Activated CD8-positive, alpha-beta T cell treated with anti-CD3 and anti-CD28 coated beads for 36 hours (primary cell): ENCODE results near the gene E2F1. TPM values are rescaled to one million over a fixed set of nuclear protein-coding genes. Genes with fewer than 3 reads are reported as not detected.
"Not testable (repeated sequence)": the region's sequence is repeated elsewhere in the genome, so short reads cannot be mapped to it uniquely, and the experiment has no call there.

Experiments
- ATAC-seq: fragments of 200-7000 bp; cut with Tn5 transposase; one replicate; pipeline ENCODE4 v1.10.0; 2021; ENCODE audit warnings: mild to moderate bottlenecking, moderate library complexity
- CTCF ChIA-PET: fragments of 350-600 bp; sonication (Branson Sonifier 250); formaldehyde crosslinking; loops from one replicate; lab custom pipeline; 2021; ENCODE audit warnings: antibody characterized with exemption; lab: Charles Lee
- POLR2A ChIA-PET: fragments of 350-600 bp; sonication (Branson Sonifier 250); formaldehyde crosslinking; loops from one replicate; lab custom pipeline; 2021; ENCODE audit warnings: antibody characterized with exemption; lab: Charles Lee
- DNase-seq: peaks from one replicate; pipeline ENCODE4 v3.0.0-alpha.2; 2020
- H3K27ac Mint-ChIP-seq: one replicate; pipeline ENCODE4 v1.8.0; 2021; ENCODE audit warnings: mild to moderate bottlenecking, mixed read lengths
- H3K27me3 Mint-ChIP-seq: one replicate; pipeline ENCODE4 v1.8.0; 2021; ENCODE audit warnings: mixed read lengths
- H3K36me3 Mint-ChIP-seq: one replicate; pipeline ENCODE4 v1.8.0; 2021; ENCODE audit warnings: low read depth, mixed read lengths
- H3K4me1 Mint-ChIP-seq: one replicate; pipeline ENCODE4 v1.8.0; 2021; ENCODE audit warnings: low read depth, mixed read lengths
- H3K4me3 Mint-ChIP-seq: one replicate; pipeline ENCODE4 v1.8.0; 2021; ENCODE audit warnings: mild to moderate bottlenecking, moderate library complexity, mixed read lengths
- H3K9me3 Mint-ChIP-seq: one replicate; pipeline ENCODE4 v1.8.0; 2021; ENCODE audit warnings: mixed read lengths
- intact Hi-C: fragments of 100-400 bp; cut with micrococcal nuclease; formaldehyde crosslinking; loops from one replicate; pipeline ENCODE4 v1.10.0; 2022
- total RNA-seq, 2 experiments: library from RNA; stranded (reverse); gene quantifications; one replicate each; pipeline ENCODE4 v1.2.3, GENCODE V29; 2021
- TF ChIP-seq, protein P1 (sequence below): fragments of 200-600 bp; IDR thresholded peaks from one replicate; pipeline ENCODE4 v1.8.0; 2022; ENCODE audit warnings: antibody characterized with exemption, mild to moderate bottlenecking

The E2F1 gene
- total RNA-seq, 2 experiments from 2014 or later, result 71.2 to 72.0 TPM

DNA sequence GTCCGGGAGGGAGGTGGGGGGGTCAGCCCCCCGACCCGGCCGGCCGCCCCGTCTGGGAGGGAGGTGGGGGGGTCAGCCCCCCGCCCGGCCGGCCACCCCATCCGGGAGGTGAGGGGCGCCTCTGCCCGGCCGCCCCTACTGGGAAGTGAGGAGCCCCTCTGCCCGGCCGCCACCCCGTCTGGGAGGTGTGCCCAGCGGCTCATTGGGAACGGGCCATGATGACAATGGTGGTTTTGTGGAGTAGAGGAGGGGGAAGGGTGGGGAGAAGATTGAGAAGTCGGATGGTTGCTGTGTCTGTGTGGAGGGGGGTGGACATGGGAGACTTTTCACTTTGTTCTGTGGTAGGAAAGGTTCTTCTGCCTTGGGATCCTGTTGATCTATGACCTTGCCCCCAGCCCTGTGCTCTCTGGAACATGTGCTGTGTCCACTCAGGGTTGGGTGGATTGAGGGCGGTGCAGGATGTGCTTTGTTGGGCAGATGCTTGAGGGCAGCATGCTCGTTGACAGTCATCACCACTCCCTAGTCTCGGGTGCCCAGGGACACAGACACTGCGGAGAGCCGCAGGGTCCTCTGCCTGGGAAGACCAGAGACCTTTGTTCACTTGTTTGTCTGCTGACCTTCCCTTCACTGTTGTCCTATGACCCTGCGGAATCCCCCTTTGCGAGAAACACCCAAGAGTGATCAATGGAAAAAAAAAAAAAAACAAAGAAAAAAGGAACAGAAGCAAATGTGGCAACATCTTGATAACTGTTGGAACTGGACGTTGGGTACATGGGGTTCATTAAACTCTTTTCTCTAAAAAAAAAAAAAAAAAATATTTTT, 15.7 kb upstream of the E2F1 start:
- H3K27ac Mint-ChIP-seq, result no peak overlapping the region
- H3K4me1 Mint-ChIP-seq, result no peaks in the 10 kb centered on the region
- no peaks in the 10 kb centered on the region for H3K9me3 Mint-ChIP-seq
- DNase-seq (no peak), ATAC-seq (no peak)
- intact Hi-C loops, result no loop called here
- no peak overlapping the region for H3K4me3 Mint-ChIP-seq
- H3K36me3 Mint-ChIP-seq, result no peaks in the 10 kb centered on the region
- TF ChIP-seq, protein P1, sequence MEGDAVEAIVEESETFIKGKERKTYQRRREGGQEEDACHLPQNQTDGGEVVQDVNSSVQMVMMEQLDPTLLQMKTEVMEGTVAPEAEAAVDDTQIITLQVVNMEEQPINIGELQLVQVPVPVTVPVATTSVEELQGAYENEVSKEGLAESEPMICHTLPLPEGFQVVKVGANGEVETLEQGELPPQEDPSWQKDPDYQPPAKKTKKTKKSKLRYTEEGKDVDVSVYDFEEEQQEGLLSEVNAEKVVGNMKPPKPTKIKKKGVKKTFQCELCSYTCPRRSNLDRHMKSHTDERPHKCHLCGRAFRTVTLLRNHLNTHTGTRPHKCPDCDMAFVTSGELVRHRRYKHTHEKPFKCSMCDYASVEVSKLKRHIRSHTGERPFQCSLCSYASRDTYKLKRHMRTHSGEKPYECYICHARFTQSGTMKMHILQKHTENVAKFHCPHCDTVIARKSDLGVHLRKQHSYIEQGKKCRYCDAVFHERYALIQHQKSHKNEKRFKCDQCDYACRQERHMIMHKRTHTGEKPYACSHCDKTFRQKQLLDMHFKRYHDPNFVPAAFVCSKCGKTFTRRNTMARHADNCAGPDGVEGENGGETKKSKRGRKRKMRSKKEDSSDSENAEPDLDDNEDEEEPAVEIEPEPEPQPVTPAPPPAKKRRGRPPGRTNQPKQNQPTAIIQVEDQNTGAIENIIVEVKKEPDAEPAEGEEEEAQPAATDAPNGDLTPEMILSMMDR, result no peak
- CTCF ChIA-PET, result no interaction called here
- POLR2A ChIA-PET, result no interaction called here
- no peaks in the 10 kb centered on the region for H3K27me3 Mint-ChIP-seq

DNA sequence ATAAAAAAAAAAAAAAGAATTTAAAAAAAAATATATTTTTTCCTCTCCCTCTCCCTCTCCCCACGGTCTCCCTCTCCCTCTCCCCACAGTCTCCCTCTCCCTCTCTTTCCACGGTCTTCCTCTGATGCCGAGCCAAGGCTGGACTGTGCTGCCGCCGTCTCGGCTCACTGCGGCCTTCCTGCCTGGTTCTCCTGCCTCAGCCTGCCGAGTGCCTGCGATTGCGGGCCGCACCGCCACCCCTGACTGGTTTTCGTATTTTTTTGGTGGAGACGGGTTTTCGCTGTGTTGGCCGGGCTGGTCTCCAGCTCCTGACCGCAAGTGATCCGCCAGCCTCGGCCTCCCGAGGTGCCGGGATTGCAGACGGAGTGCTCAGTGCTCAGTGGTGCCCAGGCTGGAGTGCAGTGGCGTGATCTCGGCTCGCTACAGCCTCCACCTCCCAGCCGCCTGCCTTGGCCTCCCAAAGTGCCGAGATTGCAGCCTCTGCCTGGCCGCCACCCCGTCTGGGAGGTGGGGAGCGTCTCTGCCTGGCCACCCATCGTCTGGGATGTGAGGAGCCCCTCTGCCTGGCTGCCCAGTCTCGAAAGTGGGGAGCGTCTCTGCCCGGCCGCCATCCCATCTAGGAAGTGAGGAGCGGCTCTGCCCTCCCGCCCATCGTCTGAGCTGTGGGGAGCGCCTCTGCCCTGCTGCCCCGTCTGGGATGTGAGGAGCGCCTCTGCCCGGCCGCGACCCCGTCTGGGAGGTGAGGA, 14.7 kb upstream of the E2F1 start:
- ATAC-seq, H3K4me3 Mint-ChIP-seq, H3K27ac Mint-ChIP-seq, DNase-seq, H3K36me3 Mint-ChIP-seq, H3K4me1 Mint-ChIP-seq, intact Hi-C loops, CTCF ChIA-PET, POLR2A ChIA-PET, H3K27me3 Mint-ChIP-seq, H3K9me3 Mint-ChIP-seq: not testable (repeated sequence)

DNA sequence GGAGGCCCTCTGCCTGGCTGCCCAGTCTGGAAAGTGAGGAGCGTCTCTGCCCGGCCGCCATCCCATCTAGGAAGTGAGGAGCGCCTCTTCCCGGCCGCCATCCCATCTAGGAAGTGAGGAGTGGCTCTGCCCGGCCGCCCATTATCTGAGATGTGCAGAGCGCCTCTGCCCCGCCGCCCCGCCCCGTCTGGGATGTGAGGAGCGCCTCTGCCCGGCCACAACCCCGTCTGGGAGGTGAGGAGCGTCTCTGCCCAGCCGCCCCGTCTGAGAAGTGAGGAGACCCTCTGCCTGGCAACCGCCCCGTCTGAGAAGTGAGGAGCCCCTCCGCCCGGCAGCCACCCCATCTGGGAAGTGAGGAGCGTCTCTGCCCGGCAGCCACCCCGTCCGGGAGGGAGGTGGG, 12.8 kb upstream of the E2F1 start:
- POLR2A ChIA-PET, H3K36me3 Mint-ChIP-seq, H3K27ac Mint-ChIP-seq, H3K4me1 Mint-ChIP-seq, ATAC-seq, intact Hi-C loops, CTCF ChIA-PET, H3K4me3 Mint-ChIP-seq, H3K9me3 Mint-ChIP-seq, DNase-seq, H3K27me3 Mint-ChIP-seq: not testable (repeated sequence)

DNA sequence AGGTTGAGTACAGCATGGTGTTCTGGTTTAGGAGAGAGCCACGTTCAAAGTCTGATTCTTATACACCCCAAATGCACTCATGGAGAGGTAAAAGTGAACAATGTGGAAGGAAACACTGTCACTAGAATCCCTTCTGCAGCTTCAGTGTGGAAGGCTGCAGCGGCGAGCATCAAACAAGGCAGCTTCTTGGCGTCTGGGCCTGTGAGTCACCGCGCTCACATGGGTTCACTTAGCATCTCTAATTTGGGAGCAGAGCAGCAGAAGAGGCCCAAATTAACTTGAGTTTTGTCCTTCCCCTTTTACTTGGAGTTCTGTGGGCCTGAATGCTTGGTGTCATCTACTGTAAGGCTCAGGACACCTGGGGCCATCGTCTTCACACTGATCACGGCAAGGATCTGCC, 10.9 kb upstream of the E2F1 start:
- Mint-ChIP-seq H3K4me1 (peaks cover under 1% of the 10 kb centered on the region), H3K27me3 (no peaks in the 10 kb centered on the region), H3K36me3 (no peaks in the 10 kb centered on the region), H3K27ac (no peak overlapping the region), H3K4me3 (no peak overlapping the region), H3K9me3 (no peaks in the 10 kb centered on the region)
- TF ChIP-seq, protein P1, result no peak
- intact Hi-C loops, result no loop called here
- ATAC-seq, result no peak
- CTCF ChIA-PET, result no interaction called here
- DNase-seq, result no peak
- POLR2A ChIA-PET, result interaction anchor here (0.8 to 1.0 kb wide), 2 partner anchors 17 to 22 kb away, joined by 3 read pairs; no protein-coding TSS in a partner anchor

DNA sequence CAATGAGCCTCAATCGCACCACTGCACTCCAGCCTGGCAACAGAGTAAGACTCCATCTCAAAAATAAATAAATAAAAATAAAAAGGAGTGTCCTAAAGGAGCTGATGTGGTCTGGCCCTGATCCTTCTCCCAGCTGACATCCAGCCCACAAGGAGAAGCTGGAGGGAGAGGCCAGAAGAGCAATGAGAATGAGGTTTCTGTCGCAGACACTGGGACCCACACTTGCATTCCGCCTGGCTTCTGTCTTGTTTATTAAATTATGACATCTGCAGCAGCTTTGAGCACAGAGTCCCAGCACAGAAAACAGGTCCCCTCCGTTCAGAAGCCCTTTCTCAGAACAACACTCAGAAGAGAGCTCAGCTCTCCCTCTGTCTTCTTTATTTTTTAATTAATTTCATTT, 10.3 kb upstream of the E2F1 start:
- Mint-ChIP-seq H3K27me3 (no peaks in the 10 kb centered on the region), H3K4me3 (no peak overlapping the region), H3K4me1 (peaks cover 3% of the 10 kb centered on the region), H3K36me3 (no peaks in the 10 kb centered on the region), H3K9me3 (no peaks in the 10 kb centered on the region), H3K27ac (no peak overlapping the region)
- POLR2A ChIA-PET, result interaction anchor here (1.0 kb wide), 1 partner anchor 23 kb away, joined by 3 read pairs; no protein-coding TSS in a partner anchor
- no peak for ATAC-seq
- intact Hi-C loops, result no loop called here
- CTCF ChIA-PET, result no interaction called here
- DNase-seq, result no peak
- TF ChIP-seq, protein P1, result no peak

DNA sequence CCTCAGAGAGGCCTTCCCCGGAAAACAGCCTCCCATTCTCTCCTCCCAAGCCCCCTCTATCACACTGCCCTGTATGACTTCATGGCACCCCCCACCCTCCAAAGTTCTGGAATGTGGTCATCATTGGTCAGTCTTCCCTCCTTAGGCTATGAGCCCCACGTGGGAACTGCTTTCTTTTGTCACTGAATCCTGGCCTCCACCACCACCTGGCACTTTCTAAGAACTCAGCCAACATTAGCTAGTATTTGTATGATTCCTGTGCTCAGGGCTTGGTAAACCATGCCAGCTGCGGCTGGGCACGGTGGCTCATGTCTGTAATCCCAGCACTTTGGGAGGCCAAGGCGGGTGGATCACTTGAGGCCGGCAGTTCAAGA, 8.4 kb upstream of the E2F1 start:
- intact Hi-C loops, result no loop called here
- ATAC-seq, result no peak
- no peak for DNase-seq
- Mint-ChIP-seq H3K27ac (no peak overlapping the region), H3K4me3 (no peak overlapping the region), H3K9me3 (no peaks in the 10 kb centered on the region), H3K27me3 (no peaks in the 10 kb centered on the region), H3K4me1 (peaks cover 10% of the 10 kb centered on the region), H3K36me3 (no peaks in the 10 kb centered on the region)
- ChIA-PET CTCF (no interaction called here), POLR2A (interaction anchor here (0.9 to 1.0 kb wide), 2 partner anchors 19 to 406 kb away, joined by 3 read pairs; no protein-coding TSS in a partner anchor)
- TF ChIP-seq, protein P1, result no peak
